GM19397 (cell line): ENCODE results near the gene UQCRC2.
A peak's percentile ranks its signal among the peaks of the same experiment; 100 is the strongest.
"Not testable (repeated sequence)": the region's sequence is repeated elsewhere in the genome, so short reads cannot be mapped to it uniquely, and the experiment has no call there.

Source experiments
- ATAC-seq: cut with Tn5 transposase; IDR thresholded peaks from one replicate; pipeline ENCODE4 v1.9.1; 2021; ENCODE audit warnings: mild to moderate bottlenecking, moderate library complexity; ENCODE audit not compliant: unreplicated experiment

The UQCRC2 gene

DNA sequence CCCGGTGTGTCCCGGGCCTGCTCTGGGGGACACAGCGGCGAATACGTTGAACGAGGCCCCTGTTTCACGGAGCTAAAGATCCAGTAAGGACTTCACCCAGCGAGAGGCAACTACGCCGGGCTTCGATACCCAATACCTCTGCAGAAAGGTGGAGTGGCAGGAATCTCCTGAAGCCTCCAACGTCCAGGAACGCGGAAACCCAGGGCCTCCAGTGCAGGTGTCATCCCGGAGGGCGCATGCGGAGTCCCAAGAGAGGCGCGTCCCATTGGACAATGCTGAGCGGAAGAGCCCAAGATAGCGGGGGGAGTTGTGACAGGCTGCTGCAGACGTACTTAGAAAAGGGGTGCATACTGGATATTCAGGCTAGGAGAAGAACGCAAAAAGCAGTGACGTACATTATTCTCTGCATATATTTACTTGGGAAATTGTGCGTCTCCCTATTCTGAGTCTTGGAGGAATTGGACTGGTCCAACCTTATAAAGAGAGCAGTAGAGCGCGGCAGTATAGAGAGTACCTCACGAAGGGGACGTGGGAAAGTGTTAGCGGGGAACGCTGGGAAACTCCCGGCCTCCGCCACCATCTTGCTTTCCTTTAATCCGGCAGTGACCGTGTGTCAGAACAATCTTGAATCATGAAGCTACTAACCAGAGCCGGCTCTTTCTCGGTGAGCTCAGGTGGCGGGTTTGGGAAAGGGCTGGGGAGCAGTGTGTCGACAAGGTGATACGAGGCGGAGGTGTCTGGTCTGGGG, at the start of gene UQCRC2:
Gene UQCRC2 (plus strand): TSS at position 569 of the 748 bp plus-strand sequence. CDS start 63 bp downstream, at position 632.
- peak; percentile 86 for ATAC-seq

DNA sequence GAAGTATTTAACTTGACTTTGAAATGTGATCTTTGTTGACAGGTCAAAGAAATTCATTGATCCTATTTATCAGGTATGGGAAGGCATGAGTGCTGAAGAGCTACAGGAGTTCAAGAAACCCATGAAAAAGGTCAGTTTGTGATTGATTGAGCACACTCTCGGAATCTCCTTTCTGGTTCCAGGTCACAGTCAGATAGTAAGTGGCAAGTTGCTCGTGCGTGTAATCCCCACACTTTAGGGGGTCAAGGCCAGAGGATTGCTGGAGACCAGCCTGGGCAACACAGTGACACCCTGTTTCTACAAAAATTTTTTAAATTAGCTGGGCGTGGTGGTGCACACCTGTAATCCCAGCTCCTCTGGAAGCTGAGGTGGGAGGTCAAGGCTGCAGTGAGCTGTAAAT, 20.5 kb upstream of the UQCRC2 start:
- not testable (repeated sequence) for ATAC-seq

DNA sequence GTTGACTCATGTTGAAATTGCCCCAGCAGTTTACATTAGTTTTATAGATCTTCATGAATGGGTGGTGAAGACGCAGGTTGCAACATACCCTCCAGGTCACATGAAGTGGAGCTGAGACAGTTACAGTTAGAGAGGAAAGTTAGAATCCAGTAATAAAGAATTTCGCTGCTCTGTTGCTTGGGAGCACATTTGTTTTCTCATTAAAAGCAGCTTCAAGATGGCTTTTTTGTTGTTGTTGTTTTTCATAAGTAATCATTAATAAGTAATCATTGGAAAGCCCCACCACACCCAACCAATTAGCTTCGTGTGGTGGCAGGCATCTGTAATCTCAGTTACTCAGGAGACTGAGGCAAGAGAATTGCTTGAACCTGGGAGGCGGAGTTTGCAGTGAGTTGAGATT, 19.8 kb upstream of the UQCRC2 start:
- ATAC-seq = not testable (repeated sequence)

DNA sequence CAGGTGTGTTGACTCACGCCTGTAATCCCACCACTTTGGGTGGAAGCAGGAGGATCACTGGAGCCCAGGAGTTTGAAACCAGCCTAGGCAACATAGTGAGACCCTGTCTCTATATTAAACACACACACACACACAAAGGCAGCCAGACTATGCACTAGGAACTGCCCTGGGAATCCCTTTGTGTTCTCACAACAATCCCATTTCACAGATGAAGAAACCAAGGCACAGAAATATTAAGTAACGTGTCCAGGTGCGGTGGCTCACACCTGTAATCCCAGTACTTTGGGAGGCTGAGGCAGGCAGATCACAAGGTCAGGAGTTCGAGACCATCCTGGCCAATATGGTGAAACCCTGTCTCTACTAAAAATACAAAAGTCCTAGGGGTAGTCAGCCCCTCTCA, 19.4 kb upstream of the UQCRC2 start:
- not testable (repeated sequence) for ATAC-seq

DNA sequence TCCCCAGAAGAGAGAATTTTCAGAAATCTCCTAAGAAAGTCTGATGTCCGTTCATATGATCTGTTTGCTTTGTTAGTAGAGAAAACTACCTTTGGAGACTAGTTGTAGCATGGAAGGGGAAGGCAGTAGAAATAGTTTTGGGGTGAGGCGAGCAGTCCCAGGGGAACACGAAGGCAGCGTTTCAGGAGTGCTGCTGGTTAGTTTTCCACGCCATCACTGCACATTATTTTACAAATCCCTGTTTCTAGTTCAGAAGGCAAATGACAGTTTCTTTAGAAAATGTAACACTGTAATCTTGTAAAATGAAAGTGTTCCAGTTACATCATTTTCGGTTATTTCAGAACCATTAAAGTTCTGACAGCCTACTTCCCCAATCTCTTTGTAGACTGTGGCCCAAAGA, 16.9 kb upstream of the UQCRC2 start:
- not testable (repeated sequence) for ATAC-seq

DNA sequence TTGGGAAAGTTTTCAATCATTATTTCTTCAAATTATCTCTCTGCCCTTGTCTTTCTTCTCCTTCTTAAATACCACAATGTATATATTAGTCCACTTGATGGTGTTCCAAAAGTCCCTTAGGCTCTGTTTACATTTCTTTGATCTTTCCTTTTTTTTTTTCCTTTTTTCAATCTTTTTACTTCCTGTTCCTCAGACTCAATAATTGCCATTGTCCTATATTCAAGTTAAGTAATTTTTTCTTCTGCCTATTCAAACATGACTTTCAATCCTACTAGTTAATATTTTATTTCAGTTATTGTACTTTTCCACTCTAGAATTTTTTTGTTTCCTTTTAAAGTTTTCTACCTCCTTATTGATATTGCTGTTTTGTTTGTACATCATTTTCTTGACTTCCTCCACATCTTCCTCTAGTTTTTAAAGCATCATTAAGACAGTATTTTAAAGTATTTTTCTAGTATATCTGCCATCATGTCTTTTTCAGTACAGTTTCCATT, 15.8 kb upstream of the UQCRC2 start:
- no peak for ATAC-seq

DNA sequence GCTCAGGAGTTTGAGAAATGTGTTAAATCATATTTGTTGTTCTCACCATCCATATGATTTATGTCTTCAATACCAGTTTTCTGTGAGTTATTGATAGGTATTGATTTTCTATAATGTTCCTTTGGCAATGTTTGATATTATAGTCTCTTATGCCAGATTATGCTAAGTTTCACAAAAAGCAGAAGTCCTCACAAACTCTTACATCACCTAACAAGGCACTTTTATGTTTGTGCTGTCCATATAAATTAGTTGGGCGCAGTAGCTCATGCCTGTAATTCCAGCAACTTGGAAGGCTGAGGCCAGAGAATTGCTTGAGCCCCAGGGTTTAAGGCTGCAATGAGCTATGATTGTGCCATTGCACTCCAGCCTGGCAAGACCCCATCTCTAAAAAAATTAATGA, 12.6 kb upstream of the UQCRC2 start:
- no peak for ATAC-seq

DNA sequence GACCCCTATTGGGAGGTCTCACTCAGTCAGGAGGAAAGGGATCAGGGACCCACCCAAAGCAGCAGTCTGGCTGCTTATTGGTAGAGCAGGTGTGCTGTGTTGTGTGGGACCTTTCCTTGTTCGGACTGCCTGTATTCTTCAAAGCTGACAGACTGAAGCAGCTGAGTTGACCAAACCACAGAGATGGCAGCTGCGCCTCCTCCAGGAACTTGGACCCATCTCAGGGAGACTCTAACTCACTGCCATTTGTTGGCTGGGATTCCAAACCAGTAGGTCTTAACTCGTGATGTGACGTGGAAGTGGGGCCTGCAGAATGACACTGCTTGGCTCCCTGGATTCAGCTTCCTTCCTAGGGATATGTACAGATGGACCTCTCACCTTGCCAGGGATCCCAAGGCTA, 9.6 kb upstream of the UQCRC2 start:
- ATAC-seq = no peak

DNA sequence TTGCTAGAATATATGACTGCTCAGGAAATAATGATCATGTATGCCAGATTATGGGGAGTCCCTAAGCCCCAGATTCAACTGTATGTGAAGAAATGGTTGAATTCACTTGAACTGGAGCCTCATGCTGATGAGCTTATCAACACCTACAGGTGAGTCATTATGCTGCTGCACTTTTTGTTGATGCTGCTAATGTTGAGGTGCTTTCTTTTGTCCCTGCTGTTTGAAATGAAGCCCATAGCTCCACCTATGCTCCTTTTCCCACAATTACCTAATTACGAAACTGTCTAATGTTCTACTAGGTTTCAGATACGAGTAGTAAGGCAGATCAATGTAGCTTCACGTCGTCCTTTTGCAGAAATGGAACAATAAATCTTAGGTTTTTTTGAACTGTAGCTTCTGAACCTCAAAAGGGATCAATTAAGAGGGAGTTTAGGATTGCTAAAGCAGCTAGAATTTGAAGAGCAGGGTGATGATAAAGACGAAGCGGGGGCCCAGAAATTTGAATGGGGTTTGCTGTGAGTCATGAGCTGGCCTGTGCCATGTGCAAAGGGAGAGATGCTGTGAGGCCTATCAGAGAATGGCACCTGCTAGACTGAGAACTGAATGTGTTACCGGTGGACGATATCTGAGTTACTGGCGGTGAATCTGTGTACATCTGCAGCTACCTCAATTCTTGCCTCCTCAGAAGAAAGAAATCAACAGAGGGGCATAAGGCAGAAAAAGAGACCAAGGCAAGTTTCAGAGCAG, 6.1 kb upstream of the UQCRC2 start:
- ATAC-seq = no peak

DNA sequence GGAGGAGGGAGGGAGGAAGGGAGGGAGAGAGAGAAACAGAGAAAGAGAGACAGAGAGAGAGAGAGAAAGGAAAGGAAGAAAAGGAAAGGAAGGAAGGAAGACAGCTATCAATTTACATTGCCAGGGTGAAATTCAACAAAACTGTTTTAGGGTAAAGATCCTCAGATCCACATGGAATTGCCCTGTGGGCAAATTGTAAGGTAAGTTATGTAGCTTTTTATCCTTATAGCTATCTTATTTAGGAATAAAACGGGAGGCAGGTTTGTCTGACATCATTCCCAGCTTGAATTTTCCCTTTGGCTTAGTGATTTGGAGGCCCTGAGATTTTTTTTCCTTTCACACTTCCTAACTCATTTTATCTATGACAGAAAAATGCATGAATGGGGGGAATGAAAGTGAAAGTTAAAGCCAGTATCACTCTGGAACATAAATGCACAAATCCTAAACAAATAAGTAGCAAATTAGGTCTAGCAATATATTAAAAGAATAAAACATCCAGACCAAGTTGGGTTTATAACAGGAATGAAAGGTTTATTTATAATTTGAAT, 3.4 kb upstream of the UQCRC2 start:
- no peak for ATAC-seq

DNA sequence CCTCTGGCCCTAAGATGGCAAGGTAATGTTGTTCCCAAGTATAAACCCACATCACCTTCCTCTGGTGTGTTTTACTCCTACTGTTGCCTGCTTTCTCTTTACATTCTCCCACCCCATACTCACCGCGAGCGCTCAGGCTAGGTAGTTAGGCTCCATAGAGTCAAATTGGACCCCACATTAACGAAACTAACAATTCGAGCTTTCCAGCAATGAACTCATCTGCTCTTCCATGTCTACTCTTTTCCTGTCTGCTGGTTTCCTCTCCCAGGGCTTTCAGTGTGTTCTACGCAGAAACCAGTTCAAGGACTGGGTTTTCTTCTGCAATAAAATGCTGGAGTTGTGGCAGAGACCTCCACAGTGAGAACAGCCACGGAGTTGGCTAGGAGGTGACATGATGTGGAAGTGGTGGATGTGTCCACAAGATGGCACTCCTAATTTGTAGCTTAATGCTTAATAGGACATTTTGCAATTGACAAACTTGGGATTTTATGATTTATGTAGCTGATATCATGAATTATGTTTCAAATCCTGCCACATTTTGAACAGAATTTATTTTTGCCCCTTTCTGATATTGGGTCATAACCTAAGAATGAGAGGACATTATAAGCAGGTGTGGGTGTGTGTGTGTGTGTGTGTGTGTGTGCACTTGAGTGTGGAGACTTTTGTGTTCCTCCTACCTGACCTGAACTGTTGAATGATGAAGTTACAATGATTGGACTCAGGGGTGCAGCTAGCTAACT, 2.2 kb upstream of the UQCRC2 start:
- ATAC-seq = no peak

DNA sequence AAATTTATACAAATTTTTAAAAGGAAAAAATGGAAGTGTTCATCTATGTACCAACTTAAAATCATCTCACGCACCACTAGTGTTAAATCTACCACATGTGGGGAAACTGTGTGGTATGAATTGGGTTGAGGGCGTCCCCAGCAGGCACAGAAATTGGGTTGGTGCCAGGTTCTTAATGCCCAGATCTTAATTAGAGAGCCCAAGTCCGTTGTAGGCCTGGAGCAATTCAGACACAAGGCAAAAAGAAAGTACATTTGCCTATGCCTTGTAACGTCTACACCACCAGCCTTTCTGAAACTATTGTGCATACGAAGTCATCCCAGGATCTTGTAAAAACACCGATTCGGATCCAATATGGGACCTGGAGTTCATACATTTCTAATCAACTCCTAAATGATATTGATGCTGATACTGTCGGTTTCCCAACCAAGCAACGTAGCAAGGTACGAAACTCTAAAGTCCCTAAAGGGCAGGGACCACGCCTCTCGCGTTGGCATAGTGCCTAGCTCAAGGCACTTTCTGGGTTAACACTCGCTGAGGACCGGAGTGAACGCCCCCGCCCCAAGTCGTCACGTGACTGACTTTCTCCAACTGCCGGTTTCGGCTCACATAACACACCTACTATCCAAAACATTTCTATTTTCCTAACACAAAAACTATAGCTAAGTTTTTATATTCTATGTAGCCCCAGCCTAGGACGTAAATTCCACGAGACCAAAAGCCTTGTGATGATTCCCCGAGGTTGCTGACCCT, 945 bp upstream of the UQCRC2 start:
- ATAC-seq = peak; percentile 26

DNA sequence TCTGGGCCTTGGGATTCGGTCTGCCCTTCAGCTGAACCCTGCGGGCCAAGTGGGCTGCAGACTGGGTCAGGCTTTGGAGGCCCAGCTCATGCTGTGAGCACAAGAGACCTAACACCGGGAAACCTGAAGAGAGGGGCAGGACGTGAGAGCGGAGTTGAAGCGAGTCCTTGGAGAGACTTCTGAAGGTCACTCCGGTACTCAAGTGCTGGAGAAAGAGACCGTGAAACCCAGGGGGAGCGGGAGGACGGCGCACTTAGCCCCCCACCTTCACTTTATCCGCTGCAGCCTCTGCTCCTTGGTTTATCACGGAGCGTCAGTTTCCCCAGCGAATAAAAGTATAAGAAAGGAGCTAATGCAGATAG, 361 bp downstream of the UQCRC2 start:
- ATAC-seq = peak; percentile 24

DNA sequence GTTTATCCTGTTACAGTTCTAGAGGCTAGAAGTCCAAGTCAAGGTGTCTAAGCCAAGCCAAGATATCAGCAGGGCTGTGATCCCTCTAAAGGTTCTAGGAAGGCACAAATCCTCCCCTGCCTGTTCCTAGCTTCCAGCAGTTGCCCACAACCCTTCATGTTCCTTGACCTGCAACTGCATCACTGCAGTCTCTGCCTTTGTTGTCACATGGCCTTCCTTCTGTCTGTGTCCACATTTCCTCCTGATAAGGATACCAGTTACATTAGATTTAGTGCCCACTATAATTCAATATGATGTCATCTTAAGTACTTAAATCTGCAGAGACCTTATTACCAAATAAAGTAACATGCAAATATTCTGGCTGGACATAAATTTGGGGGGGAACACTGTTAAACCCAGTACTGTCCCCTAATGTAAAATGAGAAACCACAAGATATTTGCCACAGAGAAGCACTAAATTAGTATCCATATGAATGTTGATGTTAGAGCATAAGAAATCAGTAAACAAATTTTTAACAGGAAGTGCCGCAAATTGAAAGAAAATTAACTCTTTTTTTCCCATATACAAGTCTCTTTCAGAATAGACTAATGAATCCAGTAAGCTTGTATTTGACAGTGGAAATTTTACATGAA, 4.7 kb downstream of the UQCRC2 start:
- no peak for ATAC-seq

DNA sequence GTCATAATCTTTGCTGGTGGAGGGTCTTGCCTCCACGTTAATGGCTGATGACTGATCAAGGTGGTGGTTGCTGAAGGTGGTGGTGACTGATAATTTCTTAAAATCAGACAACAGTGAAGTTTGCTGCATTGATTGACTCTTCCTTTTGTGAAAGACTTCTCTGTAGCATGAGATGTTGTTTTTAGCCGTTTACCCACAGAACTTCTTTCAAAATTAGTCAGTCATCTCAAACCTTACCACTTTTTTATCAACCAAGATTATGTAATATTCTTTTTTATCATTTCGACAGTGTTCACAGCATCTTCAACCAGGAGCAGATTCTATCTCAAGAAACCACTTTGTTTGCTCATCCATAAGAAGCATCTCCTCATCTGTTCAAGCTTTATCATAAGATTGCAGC, 5.9 kb downstream of the UQCRC2 start:
- no peak for ATAC-seq

DNA sequence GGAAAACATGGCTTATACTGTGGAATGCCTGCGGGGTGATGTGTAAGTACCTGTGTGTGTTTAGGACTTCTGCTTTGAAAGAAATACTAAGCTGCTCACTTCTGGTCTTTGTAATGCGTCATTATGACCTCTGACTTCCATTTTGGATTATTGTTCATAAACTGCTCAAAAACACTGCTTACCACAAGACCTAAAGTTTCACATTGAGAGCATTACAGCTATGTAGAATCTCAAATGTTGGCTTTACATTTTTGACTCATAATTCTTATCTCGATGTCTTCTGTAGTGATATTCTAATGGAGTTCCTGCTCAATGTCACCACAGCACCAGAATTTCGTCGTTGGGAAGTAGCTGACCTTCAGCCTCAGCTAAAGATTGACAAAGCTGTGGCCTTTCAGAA, 9.3 kb downstream of the UQCRC2 start:
- ATAC-seq = no peak

DNA sequence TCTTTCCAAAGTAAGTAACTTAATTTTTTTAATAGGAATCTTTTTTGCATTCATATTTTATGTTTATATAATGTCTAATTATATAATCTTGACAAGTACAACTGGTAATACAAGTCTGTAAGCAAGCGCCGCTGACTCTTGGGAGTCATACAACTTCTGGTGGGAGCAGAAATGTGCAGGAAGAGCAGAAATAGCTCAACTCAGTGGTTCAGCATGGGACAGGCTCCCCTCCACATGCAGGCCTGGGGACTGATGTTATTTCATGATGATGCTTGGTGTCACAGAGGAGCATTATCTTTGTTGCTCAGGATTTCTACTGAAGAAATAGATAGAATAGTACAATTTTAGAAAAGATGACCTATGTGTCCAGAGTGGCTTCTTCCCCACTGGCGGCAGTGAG, 10.7 kb downstream of the UQCRC2 start:
- no peak for ATAC-seq

DNA sequence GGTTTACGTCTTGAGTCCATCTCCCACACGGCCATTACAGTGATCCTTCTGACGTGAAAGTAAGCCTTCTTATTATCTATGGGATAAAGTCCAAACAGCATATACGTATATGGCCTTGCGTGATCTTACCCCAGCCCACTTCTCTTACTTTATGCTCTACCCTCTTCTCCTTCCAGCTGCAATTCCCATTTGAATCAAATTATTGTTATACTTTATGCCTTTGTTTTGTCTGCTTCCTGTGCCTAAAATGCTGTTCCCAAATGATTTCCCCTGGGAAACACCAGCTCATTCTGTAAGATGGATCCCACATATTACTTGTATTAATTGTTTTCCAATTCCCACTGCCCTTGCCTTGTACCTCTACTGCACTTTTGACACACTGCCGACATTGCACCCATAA, 11.2 kb downstream of the UQCRC2 start:
- ATAC-seq = no peak

DNA sequence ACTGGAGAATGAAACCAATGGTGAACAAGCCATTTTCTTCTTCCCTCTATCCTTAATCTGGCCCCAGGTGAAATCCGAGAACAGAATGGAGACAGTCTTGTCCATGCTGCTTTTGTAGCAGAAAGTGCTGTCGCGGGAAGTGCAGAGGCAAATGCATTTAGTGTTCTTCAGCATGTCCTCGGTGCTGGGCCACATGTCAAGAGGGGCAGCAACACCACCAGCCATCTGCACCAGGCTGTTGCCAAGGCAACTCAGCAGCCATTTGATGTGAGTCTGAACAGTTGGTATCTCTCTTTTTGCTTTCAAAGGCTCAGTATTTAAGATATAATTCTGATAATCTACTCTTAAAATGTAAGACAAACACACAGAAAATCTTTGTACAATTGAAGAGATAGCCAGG, 18.7 kb downstream of the UQCRC2 start:
- no peak for ATAC-seq

DNA sequence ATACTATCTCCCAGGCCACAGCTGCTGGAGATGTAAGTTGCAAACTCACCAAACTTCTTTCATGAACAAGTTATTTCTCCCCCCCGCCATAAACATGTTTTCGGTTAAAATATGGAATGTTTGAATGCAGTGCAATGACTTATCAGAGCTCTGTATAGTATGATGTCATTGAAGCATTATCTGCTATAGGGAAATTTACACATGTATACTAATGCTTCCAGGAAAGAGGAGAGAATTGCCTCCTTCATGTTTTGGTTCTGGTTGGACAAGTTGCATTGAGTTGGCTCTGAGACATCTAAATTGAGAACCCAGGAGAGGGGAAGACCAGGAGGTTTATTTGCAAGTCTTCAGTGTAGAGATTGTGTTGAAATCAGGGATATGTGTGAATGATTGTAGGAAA, 20.8 kb downstream of the UQCRC2 start:
- no peak for ATAC-seq
